AG10803 (cell line): Measurements from ENCODE around the gene UBXN10.

Source experiments
- DNase-seq: peaks from one replicate; pipeline ENCODE4 v3.0.0; 2010; ENCODE audit warnings: low read depth
- H3K4me3 ChIP-seq: 2 replicates; pipeline ENCODE4 v1.5.1; 2011; ENCODE audit warnings: mild to moderate bottlenecking, low read length, control low read depth
- CTCF ChIP-seq: conservative IDR thresholded peaks from 2 replicates; pipeline ENCODE4 v1.5.1; 2011; ENCODE audit warnings: mild to moderate bottlenecking, low read length, control low read depth, inconsistent platforms

UBXN10 gene

GRCh38 chr1:20189664-20190063 is 3.8 kb downstream of the UBXN10 start:
- no peak for DNase-seq
- no peak for TF ChIP-seq CTCF
- H3K4me3 ChIP-seq: no peak overlapping the region

- H3K4me3 ChIP-seq: no peak overlapping the region
- no peak for DNase-seq
- no peak for TF ChIP-seq CTCF
These were observed 4.6 kb downstream of the UBXN10 start for GRCh38 chr1:20190256-20191160.

- no peak for DNase-seq
- no peak overlapping the region for H3K4me3 ChIP-seq
- no peak for TF ChIP-seq CTCF
These were observed 5.5 kb downstream of the UBXN10 start for GRCh38 chr1:20191266-20191825.

- no peak for TF ChIP-seq CTCF
- DNase-seq: peak; percentile 30
- H3K4me3 ChIP-seq: no peak overlapping the region
These were observed 6.5 kb downstream of the UBXN10 start for GRCh38 chr1:20192364-20192763.

GRCh38 chr1:20192871-20193411 is 7.0 kb downstream of the UBXN10 start:
- no peak for DNase-seq
- no peak overlapping the region for H3K4me3 ChIP-seq
- TF ChIP-seq CTCF: no peak

- no peak overlapping the region for H3K4me3 ChIP-seq
- no peak for DNase-seq
- TF ChIP-seq CTCF: no peak
These were observed 8.3 kb downstream of the UBXN10 start for GRCh38 chr1:20194224-20194623.
